K562 (cell line): ENCODE data around the gene WDR91. TPM values are rescaled to one million over a fixed set of nuclear protein-coding genes. Genes with fewer than 3 reads are reported as not detected.

Experiments
- ARID1B ChIP-seq: fragments of 450-650 bp; IDR thresholded peaks from 2 replicates; pipeline ENCODE4 v1.6.1; 2016; ENCODE audit warnings: antibody characterized with exemption, mild to moderate bottlenecking, inconsistent platforms
- ARNT ChIP-seq, 2 experiments: fragments of 450-650 bp; IDR thresholded peaks; 2 replicates each; pipeline ENCODE4 v1.6.1; 2016; ENCODE audit warnings: mild to moderate bottlenecking in 1 of 2
- BCOR ChIP-seq: fragments of 450-650 bp; IDR thresholded peaks from 2 replicates; pipeline ENCODE4 v1.6.1; 2016
- E2F8 ChIP-seq: fragments of 450-650 bp; IDR thresholded peaks from 2 replicates; pipeline ENCODE4 v1.7.1; 2018; ENCODE audit warnings: mild to moderate bottlenecking, low read depth; ENCODE audit not compliant: partially characterized antibody
- EHMT2 ChIP-seq: fragments of 450-650 bp; IDR thresholded peaks from 2 replicates; pipeline ENCODE4 v1.6.1; 2018; ENCODE audit warnings: antibody characterized with exemption
- POLR3G ChIP-seq: IDR thresholded peaks from 2 replicates; pipeline ENCODE4 v1.6.1; 2011; ENCODE audit not compliant: insufficient read length, insufficient replicate concordance; ENCODE audit errors: extremely low read depth
- RFX5 ChIP-seq: IDR thresholded peaks from 2 replicates; pipeline ENCODE4 v1.6.1; 2011; ENCODE audit warnings: low read depth, mild to moderate bottlenecking, improper control_type of control experiment, low read length
- SFPQ ChIP-seq: fragments of 200-400 bp; formaldehyde crosslinking; IDR thresholded peaks from 2 replicates; pipeline ENCODE4 v1.6.1; 2017; ENCODE audit warnings: mild to moderate bottlenecking, low read depth, low read length, moderate library complexity
- TCF3 ChIP-seq: sonication (generic); formaldehyde crosslinking; IDR thresholded peaks from 2 replicates; pipeline ENCODE4 v1.4.0; 2020; ENCODE audit warnings: mild to moderate bottlenecking, missing genetic modification reagents
- ZBTB26 ChIP-seq: fragments of 450-650 bp; formaldehyde crosslinking; IDR thresholded peaks from 2 replicates; pipeline ENCODE4 v1.4.0; 2022; ENCODE audit warnings: missing genetic modification characterization
- ZMIZ1 ChIP-seq, 2 experiments: fragments of 150-350 bp in 1 of 2; IDR thresholded peaks; 2 replicates each; pipeline ENCODE4 v1.6.1; 2012 to 2016; ENCODE audit warnings: low read depth in 2 of 2, low read length in 2 of 2, mild to moderate bottlenecking in 1 of 2, moderate library complexity in 1 of 2
- ZNF277 ChIP-seq: fragments of 250-450 bp; sonication (Bioruptor Pico); IDR thresholded peaks from 2 replicates; pipeline ENCODE4 v1.8.0; 2022; ENCODE audit warnings: inconsistent platforms, mild to moderate bottlenecking, moderate library complexity, borderline replicate concordance
- polyA plus RNA-seq, 8 experiments: library from polyadenylated mRNA; depleted of rRNA in 4 of 8; stranded (reverse) in 5 of 8; unstranded in 3 of 8; fragments of >200 nt; fragmentation: Nextera tagmentation in 2 of 8; fragmentation: Illumina TruSeq in 1 of 8; extraction: Ambion mirVana in 2 of 8; extraction: Trizol in 1 of 8; gene quantifications; 2 replicates each; pipeline versions ENCODE4 v1.2.1 to v1.2.3, GENCODE V29; 2011 to 2014; ENCODE audit warnings: inconsistent platforms in 1 of 8, missing spikeins in 1 of 8
- total RNA-seq, 7 experiments: library from RNA; depleted of rRNA in 6 of 7; stranded (reverse); fragments of >200 nt in 6 of 7; fragmentation: Illumina TruSeq in 2 of 7; extraction: Trizol in 2 of 7; gene quantifications; 2 replicates each; pipeline versions ENCODE4 v1.2.1 to v1.2.3, GENCODE V29; 2011 to 2021; ENCODE audit warnings: low replicate concordance in 1 of 7
- TF ChIP-seq, protein P1 (sequence below): fragments of 250-450 bp; sonication (Bioruptor Pico); IDR thresholded peaks from 2 replicates; pipeline ENCODE4 v1.5.0; 2022; ENCODE audit warnings: mild to moderate bottlenecking

The WDR91 gene
- total and polyA plus RNA-seq, 9 of the 15 experiments (the other 6 are each of a cell fraction or from before 2014, with no cell fraction given): 1.9 to 18.2 (median 9.8) TPM

DNA sequence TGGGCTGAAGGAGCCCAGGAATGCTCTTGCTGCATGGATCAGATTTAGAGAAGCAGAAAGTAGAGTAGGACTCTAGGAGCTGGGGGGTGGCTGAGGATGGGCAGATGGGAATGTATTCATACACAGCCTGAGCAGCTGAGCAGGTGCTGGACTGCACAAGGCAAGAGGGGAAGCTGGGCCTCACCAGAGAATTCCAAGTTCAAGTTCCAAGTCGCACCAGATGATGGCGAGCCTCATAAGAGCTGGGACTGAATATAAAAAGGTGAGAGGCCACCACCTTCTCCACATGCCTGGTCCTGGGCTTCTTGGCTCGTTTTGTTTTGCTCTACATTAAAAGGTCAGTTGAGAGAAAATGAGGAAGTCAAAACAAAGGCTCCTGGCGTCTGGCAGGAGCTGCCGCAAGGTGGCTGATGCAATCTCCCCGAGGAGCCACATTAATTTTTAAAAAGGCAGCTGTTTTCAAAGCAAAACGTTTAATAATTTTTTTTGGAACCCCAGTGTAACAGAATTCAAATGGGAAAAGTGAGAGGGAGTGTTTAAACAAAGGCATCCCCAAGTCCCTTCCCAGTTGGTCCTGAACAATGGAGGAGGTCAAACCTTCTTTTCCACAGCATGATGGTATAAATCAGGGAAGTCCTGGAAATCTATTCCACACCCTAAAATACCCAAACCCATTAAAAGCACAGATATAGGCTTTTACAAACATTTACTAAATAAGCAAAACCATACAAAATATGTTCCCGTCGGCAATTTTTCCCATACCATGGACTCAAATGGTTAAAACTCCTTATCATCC lies 50.3 kb downstream of the WDR91 start (continued):
- TF ChIP-seq ZMIZ1 (IDR thresholded peaks at IDR 0.05; ENCODE audit: low read depth in 2 of 2, low read length in 2 of 2) (no peak), POLR3G (no peak), BCOR (no peak), ARID1B (peak; percentile 48; the same call in 1 of the 2 replicates), ARNT (IDR thresholded peaks at IDR 0.05) (no peak), ZNF277 (CRISPR knock-in tag) (no peak), E2F8 (no peak), ZBTB26 (CRISPR knock-in tag) (no peak), SFPQ (no peak), RFX5 (no peak), TCF3 (no peak), EHMT2 (peak; percentile 26; the same call in 1 of the 2 replicates)
- TF ChIP-seq, protein P1, sequence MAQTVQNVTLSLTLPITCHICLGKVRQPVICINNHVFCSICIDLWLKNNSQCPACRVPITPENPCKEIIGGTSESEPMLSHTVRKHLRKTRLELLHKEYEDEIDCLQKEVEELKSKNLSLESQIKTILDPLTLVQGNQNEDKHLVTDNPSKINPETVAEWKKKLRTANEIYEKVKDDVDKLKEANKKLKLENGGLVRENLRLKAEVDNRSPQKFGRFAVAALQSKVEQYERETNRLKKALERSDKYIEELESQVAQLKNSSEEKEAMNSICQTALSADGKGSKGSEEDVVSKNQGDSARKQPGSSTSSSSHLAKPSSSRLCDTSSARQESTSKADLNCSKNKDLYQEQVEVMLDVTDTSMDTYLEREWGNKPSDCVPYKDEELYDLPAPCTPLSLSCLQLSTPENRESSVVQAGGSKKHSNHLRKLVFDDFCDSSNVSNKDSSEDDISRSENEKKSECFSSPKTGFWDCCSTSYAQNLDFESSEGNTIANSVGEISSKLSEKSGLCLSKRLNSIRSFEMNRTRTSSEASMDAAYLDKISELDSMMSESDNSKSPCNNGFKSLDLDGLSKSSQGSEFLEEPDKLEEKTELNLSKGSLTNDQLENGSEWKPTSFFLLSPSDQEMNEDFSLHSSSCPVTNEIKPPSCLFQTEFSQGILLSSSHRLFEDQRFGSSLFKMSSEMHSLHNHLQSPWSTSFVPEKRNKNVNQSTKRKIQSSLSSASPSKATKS (CRISPR knock-in tag): 0 out of 2 replicates have a peak, but pooled peaks have one; percentile 35
